HS-27A (cell line): ENCODE measurements around the gene ZNF74.
"Not testable (repeated sequence)": the region's sequence is repeated elsewhere in the genome, so short reads cannot be mapped to it uniquely, and the experiment has no call there.

Experiments used
- DNase-seq: peaks from one replicate; pipeline ENCODE4 v3.0.0-alpha.2; 2012; ENCODE audit warnings: low read depth, missing footprints

Gene ZNF74

DNA sequence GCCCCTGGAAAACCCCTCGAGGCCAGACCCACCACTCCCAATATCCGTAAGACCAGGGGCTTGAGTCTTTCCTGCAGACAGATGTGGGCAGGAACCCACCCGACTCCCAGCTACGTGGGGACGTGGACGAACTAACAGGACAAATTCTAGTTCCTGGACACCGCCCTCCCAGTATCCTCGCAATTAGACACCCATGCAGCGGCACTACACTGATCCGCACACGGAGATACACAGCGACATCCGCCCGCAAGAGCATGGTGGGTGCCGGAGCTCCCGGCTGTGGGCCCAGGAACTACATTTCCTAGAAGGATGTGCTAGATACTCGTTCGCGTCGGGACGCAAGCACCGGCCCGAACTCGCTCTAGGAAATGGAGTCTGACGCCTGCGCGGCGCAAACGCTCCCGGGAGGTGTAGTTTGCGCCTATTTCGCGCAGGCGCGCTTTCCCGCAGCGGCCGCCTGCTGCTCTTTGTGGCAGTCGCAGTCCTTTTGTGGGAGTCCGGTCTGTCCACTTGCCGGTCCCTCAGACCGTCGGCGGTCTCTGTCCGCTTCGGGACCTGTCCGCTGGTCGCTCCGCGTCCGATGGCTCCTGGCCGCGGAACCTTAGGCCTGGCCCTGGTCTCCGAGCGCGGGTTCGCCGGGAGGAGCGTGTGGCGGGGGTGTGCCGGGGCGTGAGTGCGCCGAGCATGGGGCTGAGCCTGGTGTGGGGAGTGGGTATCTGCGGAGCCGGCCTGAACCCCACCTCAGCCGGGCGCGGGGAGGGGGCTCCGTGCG is at the start of gene ZNF74:
Gene ZNF74, plus strand, starts transcription at position 447 of the 772 bp plus-strand sequence. CDS start 478 bp downstream, outside the sequence.
- DNase-seq, result peak; percentile 46

GRCh38 chr22:20346553-20346952 is 47.4 kb upstream of the ZNF74 start:
- not testable (repeated sequence) for DNase-seq

DNA sequence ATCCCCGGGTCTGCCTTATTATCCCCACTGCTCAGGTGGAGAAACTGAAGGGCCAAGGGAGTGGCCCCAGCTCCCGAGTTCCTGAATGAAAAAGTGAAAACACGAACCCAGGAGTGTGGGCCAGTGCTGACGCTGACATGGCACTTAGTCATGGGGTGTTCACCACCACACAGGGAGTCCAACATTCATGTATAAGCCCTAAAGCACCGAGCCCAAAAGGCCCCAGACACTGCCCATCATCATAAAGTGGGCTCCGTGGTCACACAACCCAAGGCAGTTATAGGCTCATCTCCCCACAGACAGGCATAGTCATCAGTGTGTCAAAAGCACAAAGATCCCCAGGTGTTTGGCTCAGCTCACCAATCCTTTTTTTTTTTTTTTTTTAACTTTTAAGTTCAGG is 41.4 kb upstream of the ZNF74 start:
- not testable (repeated sequence) for DNase-seq

DNA sequence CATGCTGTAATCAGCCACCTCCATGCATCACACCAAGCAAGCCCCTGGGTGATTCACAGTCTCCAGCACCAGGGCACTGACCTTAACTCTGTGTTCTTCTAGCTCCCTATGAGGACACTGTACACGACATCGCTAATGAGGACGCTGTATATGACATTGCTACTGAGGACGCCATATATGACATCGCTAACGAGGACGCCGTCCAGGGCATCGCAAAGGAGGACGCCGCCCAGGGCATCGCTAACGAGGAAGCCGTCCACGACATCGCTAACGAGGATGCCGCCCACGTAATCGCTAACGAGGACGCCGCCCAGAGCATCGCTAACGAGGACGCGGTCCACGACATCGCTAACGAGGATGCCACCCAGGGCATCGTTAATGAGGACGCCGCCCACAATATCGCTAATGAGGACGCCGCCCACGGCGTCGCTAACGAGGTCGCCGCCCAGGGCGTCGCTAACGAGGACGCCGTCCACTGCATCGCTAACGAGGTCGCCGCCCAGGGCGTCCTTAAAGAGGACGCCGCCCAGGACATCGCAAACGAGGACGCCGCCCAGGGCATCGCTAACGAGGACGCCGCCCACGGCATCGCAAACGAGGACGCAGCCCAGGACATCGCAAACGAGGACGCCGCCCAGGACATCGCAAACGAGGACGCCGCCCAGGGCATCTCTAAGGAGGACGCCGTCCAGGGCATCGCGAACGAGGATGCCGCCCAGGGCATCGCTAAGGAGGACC is 39.5 kb upstream of the ZNF74 start:
- no peak for DNase-seq

DNA sequence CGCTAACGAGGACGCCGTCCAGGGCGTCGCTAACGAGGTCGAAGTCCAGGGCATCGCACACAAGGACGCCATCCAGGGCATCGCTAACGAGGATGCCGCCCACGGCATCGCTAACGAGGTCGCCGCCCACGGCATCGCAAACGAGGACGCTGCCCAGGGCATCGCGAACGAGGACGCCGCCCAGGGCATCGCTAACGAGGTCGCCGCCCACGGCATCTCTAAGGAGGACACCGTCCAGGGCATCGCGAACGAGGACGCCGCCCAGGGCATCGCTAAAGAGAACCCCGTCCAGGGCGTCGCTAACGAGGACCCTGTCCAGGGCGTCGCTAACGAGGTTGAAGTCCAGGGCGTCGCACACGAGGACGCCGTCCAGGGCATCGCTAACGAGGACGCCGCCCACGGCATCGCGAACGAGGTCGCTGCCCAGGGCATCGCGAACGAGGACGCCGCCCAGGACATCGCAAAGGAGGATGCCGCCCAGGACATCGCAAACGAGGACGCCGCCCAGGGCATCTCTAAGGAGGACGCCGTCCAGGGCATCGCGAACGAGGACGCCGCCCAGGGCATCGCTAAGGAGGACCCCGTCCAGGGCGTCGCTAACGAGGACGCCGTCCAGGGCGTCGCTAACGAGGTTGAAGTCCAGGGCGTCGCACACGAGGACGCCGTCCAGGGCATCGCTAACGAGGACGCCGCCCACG is 37.9 kb upstream of the ZNF74 start:
- not testable (repeated sequence) for DNase-seq

DNA sequence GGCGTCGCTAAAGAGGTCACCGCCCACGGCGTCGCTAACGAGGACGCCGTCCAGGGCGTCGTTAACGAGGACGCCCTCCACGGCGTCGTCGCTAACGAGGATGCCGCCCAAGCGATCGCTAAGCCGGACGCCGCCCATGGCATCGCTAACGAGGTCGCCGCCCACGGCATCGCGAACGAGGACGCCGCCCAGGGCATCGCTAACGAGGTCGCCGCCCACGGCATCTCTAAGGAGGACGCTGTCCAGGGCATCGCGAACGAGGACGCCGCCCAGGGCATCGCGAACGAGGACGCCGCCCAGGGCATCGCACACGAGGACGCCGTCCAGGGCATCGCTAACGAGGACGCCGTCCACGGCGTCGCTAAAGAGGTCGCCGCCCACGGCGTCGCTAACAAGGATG is 37.0 kb upstream of the ZNF74 start:
- not testable (repeated sequence) for DNase-seq

GRCh38 chr22:20357967-20358366 is 36.0 kb upstream of the ZNF74 start:
- DNase-seq, result not testable (repeated sequence)

DNA sequence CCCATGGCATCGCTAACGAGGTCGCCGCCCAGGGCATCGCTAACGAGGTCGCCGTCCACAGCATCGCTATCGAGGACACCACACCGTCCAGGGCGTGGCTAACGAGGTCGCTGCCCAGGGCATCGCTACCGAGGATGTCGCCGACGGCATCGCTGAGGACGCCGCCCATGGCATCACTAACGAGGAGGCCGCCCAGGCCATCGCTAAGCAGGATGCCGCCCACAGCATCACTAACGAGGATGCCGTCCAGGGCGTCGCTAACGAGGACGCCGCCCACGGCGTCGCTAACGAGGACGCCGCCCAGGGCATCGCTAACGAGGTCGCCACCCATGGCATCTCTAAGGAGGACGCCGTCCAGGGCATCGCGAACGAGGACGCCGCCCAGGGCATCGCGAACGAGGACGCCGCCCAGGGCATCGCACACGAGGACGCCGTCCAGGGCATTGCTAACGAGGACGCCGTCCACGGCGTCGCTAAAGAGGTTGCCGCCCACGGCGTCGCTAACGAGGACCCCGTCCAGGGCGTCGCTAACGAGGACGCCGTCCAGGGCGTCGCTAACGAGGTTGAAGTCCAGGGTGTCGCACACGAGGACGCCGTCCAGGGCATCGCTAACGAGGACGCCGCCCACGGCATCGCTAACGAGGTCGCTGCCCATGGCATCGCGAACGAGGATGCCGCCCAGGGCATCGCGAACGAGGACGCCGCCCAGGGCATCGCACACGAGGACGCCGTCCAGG is 35.3 kb upstream of the ZNF74 start:
- not testable (repeated sequence) for DNase-seq

DNA sequence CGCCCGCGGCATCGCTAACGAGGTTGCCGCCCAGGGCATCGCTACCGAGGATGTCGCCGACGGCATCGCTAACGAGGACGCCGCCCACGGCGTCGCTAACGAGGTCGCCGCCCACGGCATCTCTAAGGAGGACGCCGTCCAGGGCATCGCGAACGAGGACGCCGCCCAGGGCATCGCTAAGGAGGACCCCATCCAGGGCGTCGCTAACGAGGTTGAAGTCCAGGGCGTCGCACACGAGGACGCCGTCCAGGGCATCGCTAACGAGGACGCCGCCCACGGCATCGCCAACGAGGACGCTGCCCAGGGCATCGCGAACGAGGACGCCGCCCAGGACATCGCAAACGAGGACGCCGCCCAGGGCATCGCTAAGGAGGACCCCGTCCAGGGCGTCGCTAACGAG is 33.7 kb upstream of the ZNF74 start:
- not testable (repeated sequence) for DNase-seq

GRCh38 chr22:20360866-20361751 is 32.8 kb upstream of the ZNF74 start:
- DNase-seq, result not testable (repeated sequence)

DNA sequence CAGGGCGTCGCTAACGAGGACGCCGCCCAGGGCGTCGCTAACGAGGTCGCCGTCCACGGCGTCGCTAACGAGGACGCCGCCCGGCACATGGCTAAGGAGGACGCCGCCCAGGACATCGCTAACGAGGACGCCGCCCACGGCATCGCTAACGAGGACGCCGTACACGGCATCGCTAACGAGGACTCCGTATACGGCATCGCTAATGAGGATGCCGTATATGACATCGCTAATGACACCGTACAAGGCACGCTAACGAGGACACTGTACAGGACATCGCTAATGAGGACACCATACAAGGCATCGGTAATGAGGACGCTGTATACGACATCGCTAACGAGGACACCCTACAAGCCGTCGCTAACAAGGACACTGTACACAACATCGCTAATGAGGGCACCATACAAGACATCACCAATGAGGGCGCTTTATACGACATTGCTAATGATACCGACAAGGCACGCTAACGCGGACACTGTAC is 32.2 kb upstream of the ZNF74 start:
- not testable (repeated sequence) for DNase-seq

DNA sequence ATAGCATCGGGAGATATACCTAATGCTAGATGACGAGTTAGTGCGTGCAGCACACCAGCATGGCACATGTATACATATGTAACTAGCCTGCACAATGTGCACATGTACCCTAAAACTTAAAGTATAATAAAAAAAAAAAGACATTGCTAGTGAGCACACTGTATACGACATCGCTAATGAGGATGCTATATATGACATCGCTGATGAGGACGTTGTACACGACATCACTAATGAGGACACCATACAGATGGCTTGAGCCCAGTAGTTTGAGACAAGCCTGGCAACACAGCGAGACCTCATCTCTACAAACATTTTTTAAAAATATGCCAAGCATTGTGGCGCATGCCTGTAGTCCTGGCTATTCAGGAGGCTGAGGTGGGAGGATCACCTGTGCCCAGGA is 31.5 kb upstream of the ZNF74 start:
- DNase-seq, result not testable (repeated sequence)

- not testable (repeated sequence) for DNase-seq
Observed at GRCh38 chr22:20364335-20365260, 29.4 kb upstream of the ZNF74 start.

- DNase-seq, result not testable (repeated sequence)
Observed at GRCh38 chr22:20366841-20367240, 27.1 kb upstream of the ZNF74 start.

DNA sequence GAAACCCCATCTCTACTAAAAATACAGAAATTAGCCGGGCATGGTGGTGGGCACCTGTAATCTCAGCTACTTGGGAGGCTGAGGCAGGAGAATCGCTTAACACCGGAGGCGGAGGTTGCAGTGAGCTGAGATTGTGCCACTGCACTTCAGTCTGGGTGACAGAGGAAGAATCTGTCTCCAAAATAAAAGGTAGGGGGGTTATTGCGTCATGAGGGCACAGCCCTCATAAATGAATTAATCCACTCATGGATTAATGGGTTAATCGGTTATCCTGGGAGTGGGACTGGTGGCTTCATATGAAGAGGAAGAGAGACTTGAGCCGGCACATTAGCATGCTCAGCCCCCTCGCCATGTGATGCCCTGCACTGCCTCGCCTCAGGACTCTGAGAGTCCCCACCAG is 25.1 kb upstream of the ZNF74 start:
- DNase-seq, result not testable (repeated sequence)

GRCh38 chr22:20371687-20372086 is 22.3 kb upstream of the ZNF74 start:
- not testable (repeated sequence) for DNase-seq

GRCh38 chr22:20372406-20372854 is 21.5 kb upstream of the ZNF74 start:
- not testable (repeated sequence) for DNase-seq

DNA sequence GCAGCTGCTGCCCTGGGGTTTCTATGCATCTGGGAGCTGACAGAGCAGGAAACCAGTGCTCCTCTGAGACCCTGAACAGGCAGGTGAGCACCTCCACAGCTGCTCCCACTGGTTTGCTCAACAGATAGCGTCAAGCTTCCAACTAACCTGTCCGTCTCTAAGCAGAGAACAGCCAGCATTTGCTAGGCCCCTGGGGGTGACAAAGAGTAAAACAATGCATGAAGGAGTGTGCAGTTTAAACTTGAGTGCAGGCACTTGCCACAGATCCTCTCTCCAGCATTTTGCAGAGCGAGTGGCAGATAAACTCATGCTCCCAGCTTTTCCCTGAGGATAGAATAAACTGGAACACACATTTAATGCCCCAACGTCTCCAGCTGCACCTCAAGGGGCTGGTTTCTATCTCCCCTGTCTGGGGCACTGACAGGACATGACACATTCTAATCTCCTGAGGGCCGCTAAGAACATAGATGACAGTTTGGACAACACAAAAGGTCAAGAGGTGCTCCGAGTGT is 20.7 kb upstream of the ZNF74 start:
- DNase-seq, result not testable (repeated sequence)

DNA sequence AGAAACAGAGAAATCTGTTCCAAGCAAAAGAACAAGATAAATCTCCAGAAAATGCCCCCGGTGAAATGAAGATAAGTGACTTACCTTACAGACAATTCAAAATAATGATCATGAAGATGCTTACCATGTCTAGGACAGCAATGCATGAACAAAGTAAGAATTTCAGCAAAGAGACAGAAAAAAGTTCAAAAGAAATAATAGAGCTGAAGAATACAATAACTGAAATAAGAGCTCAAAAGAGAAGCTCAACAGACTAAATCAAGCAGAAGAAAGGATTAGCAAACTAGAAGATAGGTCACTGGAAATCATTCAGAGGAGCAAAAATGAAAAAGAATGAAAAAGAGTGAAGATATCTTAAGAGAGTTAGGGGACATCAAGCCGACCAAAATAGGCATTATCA is 19.8 kb upstream of the ZNF74 start:
- not testable (repeated sequence) for DNase-seq
